Lower lobe of right lung (tissue), 2 donors: ENCODE data around the gene GPHB5. TPM values are rescaled to one million over a fixed set of nuclear protein-coding genes. Genes with fewer than 3 reads are reported as not detected.

Experiments used
- ATAC-seq, 2 donors: fragments of 200-7000 bp; cut with Tn5 transposase; one replicate each; pipeline ENCODE4 v1.9.1; 2020 to 2022; ENCODE audit warnings: mild to moderate bottlenecking in 2 of 2, moderate library complexity in 2 of 2
- DNase-seq: peaks from one replicate; pipeline ENCODE4 v3.0.0-alpha.2; 2020
- H3K27ac ChIP-seq: fragments of 200-600 bp; one replicate; pipeline ENCODE4 v1.8.0; 2022
- H3K27me3 ChIP-seq: fragments of 200-600 bp; one replicate; pipeline ENCODE4 v1.8.0; 2022; ENCODE audit warnings: low read depth
- H3K36me3 ChIP-seq: fragments of 200-600 bp; one replicate; pipeline ENCODE4 v1.8.0; 2022; ENCODE audit warnings: mild to moderate bottlenecking
- H3K4me1 ChIP-seq: fragments of 200-600 bp; one replicate; pipeline ENCODE4 v1.8.0; 2022
- H3K4me3 ChIP-seq: fragments of 200-600 bp; one replicate; pipeline ENCODE4 v1.8.0; 2022; ENCODE audit warnings: mild to moderate bottlenecking
- H3K9me3 ChIP-seq: fragments of 200-600 bp; one replicate; pipeline ENCODE4 v1.8.0; 2022
- CTCF ChIP-seq: fragments of 200-600 bp; IDR thresholded peaks from one replicate; pipeline ENCODE4 v1.8.0; 2022; ENCODE audit warnings: antibody characterized with exemption, mild to moderate bottlenecking
- intact Hi-C: fragments of 100-400 bp; cut with DNase I; formaldehyde crosslinking; loops from one replicate; pipeline ENCODE4 v1.11.0; 2022
- total RNA-seq: library from RNA; stranded (reverse); fragmentation: NEBNext Ultra II Directional; extraction: Animal tissue kit (Norgen Biotek cat#: 25700); gene quantifications from one replicate; pipeline ENCODE4 v1.2.1, GENCODE V29; 2021
- donor health status: DM: no; HTN: yes; CAD: no; lungs with severe emphysema.

The GPHB5 gene
- total RNA-seq, 1 donor from 2014 or later = not detected

GRCh38 chr14:63276016-63276415 lies 42.7 kb downstream of the GPHB5 start:
- ATAC-seq (no peak), DNase-seq (no peak)
- no peak overlapping the region for H3K4me3 ChIP-seq
- no peak overlapping the region for H3K27ac ChIP-seq
- no peak for TF ChIP-seq CTCF
- H3K36me3 ChIP-seq = peaks cover 4% of the 10 kb centered on the region
- H3K4me1 ChIP-seq = peaks cover 14% of the 10 kb centered on the region
- H3K9me3 ChIP-seq = no peaks in the 10 kb centered on the region
- intact Hi-C loops = loop anchor here (10.0 kb wide), 2 partner anchors 91 to 1101 kb away; no protein-coding TSS in a partner anchor
- H3K27me3 ChIP-seq = no peaks in the 10 kb centered on the region

- ATAC-seq (no peak), DNase-seq (no peak)
- Histone ChIP-seq H3K4me1 (peaks cover 14% of the 10 kb centered on the region), H3K4me3 (no peak overlapping the region), H3K27ac (no peak overlapping the region), H3K9me3 (no peaks in the 10 kb centered on the region), H3K36me3 (peaks cover 4% of the 10 kb centered on the region), H3K27me3 (no peaks in the 10 kb centered on the region)
- intact Hi-C loops = loop anchor here (10.0 kb wide), 2 partner anchors 91 to 1101 kb away; no protein-coding TSS in a partner anchor
- TF ChIP-seq CTCF = no peak
These were observed 43.1 kb downstream of the GPHB5 start for GRCh38 chr14:63275611-63276010.

- TF ChIP-seq CTCF = no peak
- Histone ChIP-seq H3K36me3 (peaks cover 4% of the 10 kb centered on the region), H3K27me3 (no peaks in the 10 kb centered on the region), H3K9me3 (no peaks in the 10 kb centered on the region), H3K4me1 (peaks cover 14% of the 10 kb centered on the region), H3K4me3 (no peak overlapping the region), H3K27ac (no peak overlapping the region)
- ATAC-seq (peak; percentile 53 to 76), DNase-seq (no peak)
- intact Hi-C loops = loop anchor here (10.0 kb wide), 2 partner anchors 89 to 1099 kb away; no protein-coding TSS in a partner anchor
These were observed 44.7 kb downstream of the GPHB5 start for GRCh38 chr14:63273717-63274655.

- DNase-seq = no peak
These were observed 45.6 kb downstream of the GPHB5 start for GRCh38 chr14:63273129-63273528.

More at GRCh38 chr14:63273129-63273528, 45.6 kb downstream of the GPHB5 start:
- intact Hi-C loops = loop anchor here (10.0 kb wide), 2 partner anchors 88 to 1098 kb away; no protein-coding TSS in a partner anchor
- no peak for TF ChIP-seq CTCF
- no peaks in the 10 kb centered on the region for H3K9me3 ChIP-seq
- peaks cover 14% of the 10 kb centered on the region for H3K4me1 ChIP-seq
- peaks cover 4% of the 10 kb centered on the region for H3K36me3 ChIP-seq
- H3K4me3 ChIP-seq = no peak overlapping the region
- ATAC-seq = peak; percentile 37
- no peak overlapping the region for H3K27ac ChIP-seq
- H3K27me3 ChIP-seq = no peaks in the 10 kb centered on the region
